ENCODE data around the gene ABCC10. TPM values are rescaled to one million over a fixed set of nuclear protein-coding genes. Genes with fewer than 3 reads are reported as not detected.

ABCC10 gene
- polyA plus RNA-seq, 1 experiment = 27.8 TPM

GRCh38 chr6:43444582-43444981 is 17.2 kb downstream of the ABCC10 start:
- no peak for TF ChIP-seq CTCF (IDR thresholded peaks at IDR 0.05; ENCODE audit: insufficient read depth, low read depth, low read length)
- Histone ChIP-seq H3K27me3 (ENCODE audit: control insufficient read depth, insufficient read depth, low read length) (no peaks in the 10 kb centered on the region), H3K4me3 (ENCODE audit: low read depth, low read length) (no peak overlapping the region), H3K36me3 (ENCODE audit: control insufficient read depth, insufficient read depth, low read length) (peaks cover 39% of the 10 kb centered on the region)
- no peak for DNase-seq (ENCODE audit: low read depth)
- ChIA-PET CTCF (interaction anchor here (1.2 to 2.1 kb wide), 3 partner anchors 10 to 63 kb away, joined by 4 to 8 read pairs (median 8); partner anchors contain the start of gene DLK2), POLR2A (no interaction called here)

GRCh38 chr6:43445576-43445975 is 18.2 kb downstream of the ABCC10 start:
- DNase-seq (ENCODE audit: low read depth) = no peak
- peaks cover 43% of the 10 kb centered on the region for H3K36me3 ChIP-seq (ENCODE audit: control insufficient read depth, insufficient read depth, low read length)
- ChIA-PET POLR2A (no interaction called here), CTCF (interaction anchor here (2.1 kb wide), 1 partner anchor 9 kb away, joined by 8 read pairs; the partner anchor contains the start of gene DLK2)
- TF ChIP-seq CTCF (IDR thresholded peaks at IDR 0.05; ENCODE audit: insufficient read depth, low read depth, low read length) = no peak
- H3K27me3 ChIP-seq (ENCODE audit: control insufficient read depth, insufficient read depth, low read length) = no peaks in the 10 kb centered on the region
- H3K4me3 ChIP-seq (ENCODE audit: low read depth, low read length) = no peak overlapping the region

GRCh38 chr6:43447604-43448003 is 20.3 kb downstream of the ABCC10 start:
- H3K36me3 ChIP-seq (ENCODE audit: control insufficient read depth, insufficient read depth, low read length) = peaks cover 48% of the 10 kb centered on the region
- no peak for DNase-seq (ENCODE audit: low read depth)
- H3K4me3 ChIP-seq (ENCODE audit: low read depth, low read length) = no peak overlapping the region
- ChIA-PET POLR2A (interaction anchor here (1.6 kb wide), 1 partner anchor 11 kb away, joined by 5 read pairs; no protein-coding TSS in a partner anchor), CTCF (interaction anchor here (1.0 to 2.5 kb wide), 3 partner anchors 35 to 60 kb away, joined by 3 to 17 read pairs (median 9); no protein-coding TSS in a partner anchor)
- TF ChIP-seq CTCF (IDR thresholded peaks at IDR 0.05; ENCODE audit: insufficient read depth, low read depth, low read length) = no peak
- H3K27me3 ChIP-seq (ENCODE audit: control insufficient read depth, insufficient read depth, low read length) = no peaks in the 10 kb centered on the region

- peaks cover 47% of the 10 kb centered on the region for H3K36me3 ChIP-seq (ENCODE audit: control insufficient read depth, insufficient read depth, low read length)
- DNase-seq (ENCODE audit: low read depth) = no peak
- no peak overlapping the region for H3K4me3 ChIP-seq (ENCODE audit: low read depth, low read length)
- ChIA-PET POLR2A (no interaction called here), CTCF (interaction anchor here (0.8 to 2.5 kb wide), 3 partner anchors 9 to 58 kb away, joined by 3 to 17 read pairs (median 8); no protein-coding TSS in a partner anchor)
- no peak for TF ChIP-seq CTCF (IDR thresholded peaks at IDR 0.05; ENCODE audit: insufficient read depth, low read depth, low read length)
- H3K27me3 ChIP-seq (ENCODE audit: control insufficient read depth, insufficient read depth, low read length) = no peaks in the 10 kb centered on the region
Observed at GRCh38 chr6:43448916-43449315, 21.6 kb downstream of the ABCC10 start.

GRCh38 chr6:43450699-43451131 is 23.4 kb downstream of the ABCC10 start:
- peaks cover 37% of the 10 kb centered on the region for H3K36me3 ChIP-seq (ENCODE audit: control insufficient read depth, insufficient read depth, low read length)
- H3K4me3 ChIP-seq (ENCODE audit: low read depth, low read length) = no peak overlapping the region
- H3K27me3 ChIP-seq (ENCODE audit: control insufficient read depth, insufficient read depth, low read length) = no peaks in the 10 kb centered on the region
- no peak for TF ChIP-seq CTCF (IDR thresholded peaks at IDR 0.05; ENCODE audit: insufficient read depth, low read depth, low read length)
- DNase-seq (ENCODE audit: low read depth) = no peak
- CTCF ChIA-PET = interaction anchor here (1.0 to 8.0 kb wide), 2 partner anchors 56 to 186 kb away, joined by 3 to 134 read pairs; partner anchors contain the start of gene LRRC73
- POLR2A ChIA-PET = no interaction called here

Measured in BJ (cell line).